Neural progenitor cell (in vitro differentiated cells): ENCODE data around the gene BRD7.

Source experiments
- EZH2 ChIP-seq: fragments of 200-600 bp; sonication (generic); IDR thresholded peaks from 2 replicates; pipeline ENCODE4 v1.6.1; 2017; ENCODE audit warnings: antibody characterized with exemption, mild to moderate bottlenecking, moderate library complexity
- EZH2phosphoT487 ChIP-seq: fragments of 200-600 bp; sonication (generic); IDR thresholded peaks from 2 replicates; pipeline ENCODE4 v1.6.1; 2017; ENCODE audit warnings: antibody characterized with exemption
- TF ChIP-seq, protein P1 (sequence below): fragments of 200-600 bp; sonication (generic); IDR thresholded peaks from 2 replicates; pipeline ENCODE4 v1.5.1; 2017; ENCODE audit warnings: antibody characterized with exemption, mild to moderate bottlenecking

DNA sequence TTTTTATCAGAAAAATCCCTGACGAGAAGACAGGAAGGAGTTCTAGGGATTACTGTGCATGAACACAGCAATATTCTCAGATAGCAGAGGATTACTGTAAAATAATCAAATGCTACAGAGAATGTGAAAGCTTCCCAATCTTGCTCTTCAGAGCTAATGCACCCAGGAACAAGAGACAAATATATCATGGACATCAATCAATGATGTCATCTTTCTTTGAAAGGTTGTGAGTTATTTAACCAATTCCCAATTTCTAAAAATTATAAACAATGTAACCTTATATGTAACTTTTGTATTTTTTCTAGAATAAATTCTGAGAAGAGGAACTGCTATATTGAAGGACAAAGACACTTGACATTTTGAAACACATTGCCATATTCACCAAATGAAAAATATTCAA lies 46.5 kb downstream of the BRD7 start:
- no peak for TF ChIP-seq EZH2
- TF ChIP-seq, protein P1, sequence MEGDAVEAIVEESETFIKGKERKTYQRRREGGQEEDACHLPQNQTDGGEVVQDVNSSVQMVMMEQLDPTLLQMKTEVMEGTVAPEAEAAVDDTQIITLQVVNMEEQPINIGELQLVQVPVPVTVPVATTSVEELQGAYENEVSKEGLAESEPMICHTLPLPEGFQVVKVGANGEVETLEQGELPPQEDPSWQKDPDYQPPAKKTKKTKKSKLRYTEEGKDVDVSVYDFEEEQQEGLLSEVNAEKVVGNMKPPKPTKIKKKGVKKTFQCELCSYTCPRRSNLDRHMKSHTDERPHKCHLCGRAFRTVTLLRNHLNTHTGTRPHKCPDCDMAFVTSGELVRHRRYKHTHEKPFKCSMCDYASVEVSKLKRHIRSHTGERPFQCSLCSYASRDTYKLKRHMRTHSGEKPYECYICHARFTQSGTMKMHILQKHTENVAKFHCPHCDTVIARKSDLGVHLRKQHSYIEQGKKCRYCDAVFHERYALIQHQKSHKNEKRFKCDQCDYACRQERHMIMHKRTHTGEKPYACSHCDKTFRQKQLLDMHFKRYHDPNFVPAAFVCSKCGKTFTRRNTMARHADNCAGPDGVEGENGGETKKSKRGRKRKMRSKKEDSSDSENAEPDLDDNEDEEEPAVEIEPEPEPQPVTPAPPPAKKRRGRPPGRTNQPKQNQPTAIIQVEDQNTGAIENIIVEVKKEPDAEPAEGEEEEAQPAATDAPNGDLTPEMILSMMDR: no peak
- TF ChIP-seq EZH2phosphoT487: no peak
